Neural crest cell (in vitro differentiated cells): Measurements from ENCODE around the gene NXPH1. TPM values are rescaled to one million over a fixed set of nuclear protein-coding genes. Genes with fewer than 3 reads are reported as not detected.

Experiments used
- DNase-seq: peaks from one replicate; pipeline ENCODE4 v3.0.0; 2021; ENCODE audit warnings: low read depth, mixed read lengths, low spot score
- H3K27ac Mint-ChIP-seq: one replicate; pipeline ENCODE4 v1.8.0; 2021; ENCODE audit warnings: mild to moderate bottlenecking, mixed read lengths; ENCODE audit not compliant: unreplicated experiment
- H3K27me3 Mint-ChIP-seq: 2 replicates; pipeline ENCODE4 v1.8.0; 2021; ENCODE audit warnings: low read depth, mild to moderate bottlenecking, mixed read lengths
- H3K36me3 Mint-ChIP-seq: 2 replicates; pipeline ENCODE4 v1.8.0; 2021; ENCODE audit warnings: low read depth, mild to moderate bottlenecking, mixed read lengths
- H3K4me1 Mint-ChIP-seq: 2 replicates; pipeline ENCODE4 v1.8.0; 2021; ENCODE audit warnings: mixed read lengths
- H3K4me3 Mint-ChIP-seq: one replicate; pipeline ENCODE4 v1.8.0; 2021; ENCODE audit warnings: mild to moderate bottlenecking, mixed read lengths
- H3K9me3 Mint-ChIP-seq: 2 replicates; pipeline ENCODE4 v1.8.0; 2021; ENCODE audit warnings: mixed read lengths
- total RNA-seq: library from RNA; stranded (reverse); gene quantifications from 2 replicates; pipeline ENCODE4 v1.2.1, GENCODE V29; 2021
- TF ChIP-seq, protein P1 (sequence below): fragments of 200-600 bp; sonication (generic); conservative IDR thresholded peaks from 2 replicates; pipeline ENCODE4 v1.5.0; 2021; ENCODE audit warnings: antibody characterized with exemption, mild to moderate bottlenecking

Gene NXPH1
- total RNA-seq, 1 donor from 2014 or later = 1.0 TPM

DNA sequence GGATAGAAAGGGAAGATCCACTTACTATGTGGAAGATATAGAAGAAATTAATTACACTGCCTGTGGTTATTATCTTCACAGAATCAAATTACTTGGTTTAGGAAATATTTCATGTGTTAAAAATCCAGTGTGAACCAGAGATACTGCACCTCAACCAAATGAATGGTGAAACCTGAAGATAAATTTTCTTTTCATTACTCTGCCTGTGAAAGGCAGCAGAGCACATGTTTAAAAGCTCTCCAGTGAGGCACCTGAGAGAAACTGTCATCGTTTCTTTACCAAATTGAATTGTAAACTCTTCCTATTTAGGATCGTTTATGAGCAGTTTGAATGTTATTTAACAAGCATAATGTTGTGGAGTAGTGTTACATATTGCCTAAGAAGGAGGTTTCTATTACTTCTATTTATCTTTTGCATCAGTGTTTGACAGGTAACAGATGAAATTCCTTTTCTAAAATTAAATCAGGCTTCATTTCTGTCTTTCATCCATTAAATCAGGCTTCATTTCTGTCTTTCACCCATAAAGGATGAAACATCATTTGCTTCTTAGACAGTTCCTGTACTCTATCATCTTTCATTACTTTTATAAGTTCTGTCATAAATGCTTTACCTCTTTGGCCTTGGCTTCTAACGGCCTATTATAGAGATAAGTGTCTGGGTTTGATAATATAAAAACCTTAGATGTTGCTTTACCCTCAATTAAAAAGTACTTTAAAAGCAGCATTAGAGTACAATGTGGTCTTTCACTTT is 266.6 kb downstream of the NXPH1 start:
- Mint-ChIP-seq H3K4me3 (no peak overlapping the region), H3K9me3 (no peaks in the 10 kb centered on the region), H3K27me3 (peaks cover 9% of the 10 kb centered on the region), H3K27ac (no peak overlapping the region), H3K36me3 (no peaks in the 10 kb centered on the region), H3K4me1 (no peaks in the 10 kb centered on the region)
- DNase-seq = no peak
- TF ChIP-seq, protein P1, sequence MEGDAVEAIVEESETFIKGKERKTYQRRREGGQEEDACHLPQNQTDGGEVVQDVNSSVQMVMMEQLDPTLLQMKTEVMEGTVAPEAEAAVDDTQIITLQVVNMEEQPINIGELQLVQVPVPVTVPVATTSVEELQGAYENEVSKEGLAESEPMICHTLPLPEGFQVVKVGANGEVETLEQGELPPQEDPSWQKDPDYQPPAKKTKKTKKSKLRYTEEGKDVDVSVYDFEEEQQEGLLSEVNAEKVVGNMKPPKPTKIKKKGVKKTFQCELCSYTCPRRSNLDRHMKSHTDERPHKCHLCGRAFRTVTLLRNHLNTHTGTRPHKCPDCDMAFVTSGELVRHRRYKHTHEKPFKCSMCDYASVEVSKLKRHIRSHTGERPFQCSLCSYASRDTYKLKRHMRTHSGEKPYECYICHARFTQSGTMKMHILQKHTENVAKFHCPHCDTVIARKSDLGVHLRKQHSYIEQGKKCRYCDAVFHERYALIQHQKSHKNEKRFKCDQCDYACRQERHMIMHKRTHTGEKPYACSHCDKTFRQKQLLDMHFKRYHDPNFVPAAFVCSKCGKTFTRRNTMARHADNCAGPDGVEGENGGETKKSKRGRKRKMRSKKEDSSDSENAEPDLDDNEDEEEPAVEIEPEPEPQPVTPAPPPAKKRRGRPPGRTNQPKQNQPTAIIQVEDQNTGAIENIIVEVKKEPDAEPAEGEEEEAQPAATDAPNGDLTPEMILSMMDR = no peak

DNA sequence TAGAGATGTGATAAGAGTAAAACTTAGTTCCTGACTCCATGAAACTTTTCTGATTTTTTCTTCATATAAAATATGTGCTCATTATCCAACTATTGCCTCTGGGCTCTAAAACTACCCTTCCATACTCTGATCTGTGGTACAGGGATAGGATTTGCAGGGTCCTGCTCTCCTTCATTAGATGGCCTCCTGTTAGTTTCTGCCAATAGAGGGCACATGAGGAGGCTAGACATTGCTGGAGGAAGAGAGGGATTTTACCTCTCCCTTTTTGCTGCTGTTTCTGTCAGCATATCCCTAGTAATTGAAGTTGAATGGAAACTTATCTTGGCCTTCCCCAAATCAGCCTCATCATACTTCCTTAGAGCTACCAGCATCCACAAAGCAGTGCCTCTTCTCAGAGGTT is 269.4 kb downstream of the NXPH1 start:
- H3K36me3 Mint-ChIP-seq = no peaks in the 10 kb centered on the region
- peaks cover 9% of the 10 kb centered on the region for H3K27me3 Mint-ChIP-seq
- DNase-seq = no peak
- no peaks in the 10 kb centered on the region for H3K4me1 Mint-ChIP-seq
- no peak overlapping the region for H3K4me3 Mint-ChIP-seq
- H3K9me3 Mint-ChIP-seq = no peaks in the 10 kb centered on the region
- TF ChIP-seq, protein P1 = no peak
- no peak overlapping the region for H3K27ac Mint-ChIP-seq

DNA sequence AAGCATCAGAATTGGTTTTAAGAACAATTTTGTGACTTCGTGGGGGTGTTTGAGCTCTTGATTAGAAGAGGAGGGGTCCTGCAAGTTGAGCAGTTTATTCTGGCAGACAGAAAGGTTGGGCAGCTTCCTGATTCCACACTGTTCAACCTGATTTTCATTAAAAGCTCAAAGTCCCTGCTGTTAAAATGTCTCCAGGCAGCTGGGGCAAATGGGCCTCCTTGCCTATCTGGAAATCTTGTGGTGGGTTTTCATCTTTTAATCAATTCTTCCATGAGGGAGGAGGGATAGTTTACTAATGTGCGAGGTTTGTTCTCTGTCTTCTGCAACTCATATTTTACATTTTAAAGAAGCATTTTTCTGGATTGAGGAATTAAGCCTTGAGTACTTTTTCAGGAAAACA is 276.7 kb downstream of the NXPH1 start:
- Mint-ChIP-seq H3K27ac (no peak overlapping the region), H3K9me3 (no peaks in the 10 kb centered on the region), H3K36me3 (no peaks in the 10 kb centered on the region), H3K4me3 (no peak overlapping the region), H3K27me3 (no peaks in the 10 kb centered on the region), H3K4me1 (no peaks in the 10 kb centered on the region)
- no peak for DNase-seq
- TF ChIP-seq, protein P1 = no peak

DNA sequence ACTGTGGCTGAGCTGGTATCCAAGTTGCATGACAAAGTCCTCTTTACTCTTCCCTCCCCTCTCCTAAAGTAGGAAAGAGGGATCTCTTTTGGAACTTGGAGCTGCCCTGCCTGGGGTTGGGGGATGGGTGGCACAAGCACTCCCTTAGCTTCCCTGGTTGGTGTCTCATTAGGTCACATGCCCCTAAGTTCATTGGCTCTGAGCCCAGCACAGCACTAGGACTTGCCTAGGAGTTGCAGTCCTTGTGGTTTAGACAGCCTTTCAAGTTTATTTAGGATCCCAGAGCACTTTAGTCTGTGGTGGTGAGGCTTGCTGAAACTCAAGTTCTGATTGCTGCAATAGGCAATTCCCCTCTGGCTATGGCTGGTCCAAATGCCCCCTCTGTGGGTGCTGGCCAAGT is 281.4 kb downstream of the NXPH1 start:
- Mint-ChIP-seq H3K9me3 (no peaks in the 10 kb centered on the region), H3K27me3 (peaks cover 7% of the 10 kb centered on the region), H3K27ac (no peak overlapping the region), H3K4me1 (no peaks in the 10 kb centered on the region), H3K36me3 (no peaks in the 10 kb centered on the region), H3K4me3 (no peak overlapping the region)
- no peak for DNase-seq
- TF ChIP-seq, protein P1 = no peak

DNA sequence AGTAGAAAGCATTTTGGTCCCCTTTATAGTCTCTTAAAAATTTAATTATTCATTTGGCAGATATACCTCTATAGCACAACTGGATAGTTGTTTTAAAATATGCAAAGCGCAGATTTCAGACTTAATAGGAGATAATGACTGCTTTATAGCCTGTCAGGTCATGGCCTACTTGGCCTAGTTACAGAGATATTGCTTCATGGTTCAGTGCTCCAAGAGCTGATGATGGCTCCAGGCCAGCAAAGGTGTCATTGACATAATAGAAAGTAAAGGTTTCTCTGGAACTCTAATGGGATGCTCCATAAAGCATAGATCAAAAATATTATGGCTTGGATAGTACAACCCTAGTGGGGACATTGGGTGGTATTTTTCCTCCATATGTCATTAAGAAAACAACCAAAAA is 285.7 kb downstream of the NXPH1 start:
- DNase-seq = no peak
- TF ChIP-seq, protein P1 = no peak

More for the DNA sequence above, 285.7 kb downstream of the NXPH1 start:
- no peaks in the 10 kb centered on the region for H3K36me3 Mint-ChIP-seq
- no peaks in the 10 kb centered on the region for H3K9me3 Mint-ChIP-seq
- H3K4me3 Mint-ChIP-seq = no peak overlapping the region
- H3K27ac Mint-ChIP-seq = no peak overlapping the region
- peaks cover 6% of the 10 kb centered on the region for H3K4me1 Mint-ChIP-seq
- peaks cover 7% of the 10 kb centered on the region for H3K27me3 Mint-ChIP-seq
